Esophagus squamous epithelium (tissue), 5 donors: ENCODE results near the gene NAA60. TPM values are rescaled to one million over a fixed set of nuclear protein-coding genes. Genes with fewer than 3 reads are reported as not detected.
"Not testable (repeated sequence)": the region's sequence is repeated elsewhere in the genome, so short reads cannot be mapped to it uniquely, and the experiment has no call there.

ENCODE experiments used
- DNase-seq: peaks from one replicate; lab custom pipeline; 2025; lab: John Stamatoyannopoulos, UW
- H3K27ac ChIP-seq, 4 donors: fragments of 200-600 bp; sonication (generic); one replicate each; pipeline ENCODE4 v1.5.1; 2016 to 2019; ENCODE audit warnings: mild to moderate bottlenecking in 1 of 4
- H3K27me3 ChIP-seq, 4 donors: fragments of 200-600 bp; sonication (generic); 1 replicate in 3 of 4; 2 replicates in 1 of 4; pipeline versions ENCODE4 v1.5.1 to v1.6.0; 2017 to 2021; ENCODE audit warnings: antibody characterized with exemption in 1 of 4
- H3K36me3 ChIP-seq, 3 donors: fragments of 200-600 bp; sonication (generic); one replicate each; pipeline ENCODE4 v1.5.1; 2016 to 2019
- H3K4me1 ChIP-seq, 3 donors: fragments of 200-600 bp; sonication (generic); one replicate each; pipeline ENCODE4 v1.5.1; 2017 to 2019
- H3K4me3 ChIP-seq, 4 donors: fragments of 200-600 bp; sonication (generic); 1 replicate in 3 of 4; 2 replicates in 1 of 4; pipeline ENCODE4 v1.5.1; 2016 to 2019; ENCODE audit warnings: mild to moderate bottlenecking in 2 of 4, moderate library complexity in 1 of 4
- H3K9me3 ChIP-seq, 3 donors: fragments of 200-600 bp; sonication (generic); one replicate each; pipeline ENCODE4 v1.5.1; 2016 to 2019
- CTCF ChIP-seq, 6 experiments: fragments of 450-650 bp in 4 of 6; fragments of 200-600 bp in 2 of 6; sonication (generic) in 2 of 6; IDR thresholded peaks; one replicate each; pipeline ENCODE4 v1.5.1; 2016 to 2019; ENCODE audit warnings: antibody characterized with exemption in 6 of 6, mild to moderate bottlenecking in 4 of 6, moderate library complexity in 4 of 6
- POLR2A ChIP-seq, 4 donors: fragments of 450-650 bp; IDR thresholded peaks; one replicate each; pipeline ENCODE4 v1.6.1; 2017; ENCODE audit warnings: antibody characterized with exemption in 4 of 4, mild to moderate bottlenecking in 4 of 4, moderate library complexity in 3 of 4
- WGBS, 2 donors: methylation state at CpG; one replicate each; pipeline ENCODE4 v1.1.5; 2018; 5-methylcytosine and 5-hydroxymethylcytosine counted together
- intact Hi-C: fragments of 100-400 bp; cut with DNase I; formaldehyde crosslinking; loops from one replicate; pipeline ENCODE4 v1.15.0; 2022
- total RNA-seq, 4 donors: library from RNA; depleted of rRNA; stranded (reverse); fragments of >200 nt; gene quantifications; one replicate each; pipeline ENCODE4 v1.1.0, GENCODE V29; 2016
- donor health status: DM: yes; HTN: yes; CAD: no.

Gene NAA60
- total RNA-seq, 4 donors from 2014 or later: 21.0 to 31.6 (median 23.7) TPM

- Histone ChIP-seq H3K9me3 (no peaks in the 10 kb centered on the region), H3K4me1 (peaks cover 0 to 8% (median 0%) of the 10 kb centered on the region in 3 donors), H3K36me3 (peaks cover 0 to 63% (median 4%) of the 10 kb centered on the region in 3 donors), H3K27me3 (no peaks in the 10 kb centered on the region), H3K27ac (no peak overlapping the region), H3K4me3 (no peak overlapping the region)
- intact Hi-C loops: no loop called here
- WGBS, 2 donors: 83 to 90% methylated on average over 6 to 11 of the region's 16 CpGs
- DNase-seq: no peak
- TF ChIP-seq CTCF (IDR thresholded peaks at IDR 0.05) (no peak), POLR2A (IDR thresholded peaks at IDR 0.05) (no peak)
These were observed 30.8 kb downstream of the NAA60 start for GRCh38 chr16:3474136-3474779.

GRCh38 chr16:3474870-3475269 lies 31.4 kb downstream of the NAA60 start:
- intact Hi-C loops, DNase-seq, H3K27me3 ChIP-seq, H3K9me3 ChIP-seq, H3K27ac ChIP-seq, H3K4me3 ChIP-seq, H3K4me1 ChIP-seq: not testable (repeated sequence)
- peaks cover 0 to 63% (median 11%) of the 10 kb centered on the region in 3 donors for H3K36me3 ChIP-seq
- 92% methylated on average over 3 to 5 of the region's 7 CpGs for WGBS, 2 donors

- Histone ChIP-seq H3K9me3 (no peaks in the 10 kb centered on the region), H3K4me1 (no peaks in the 10 kb centered on the region), H3K27ac (no peak overlapping the region), H3K36me3 (peaks cover 0 to 63% (median 12%) of the 10 kb centered on the region in 3 donors), H3K4me3 (no peak overlapping the region), H3K27me3 (no peaks in the 10 kb centered on the region)
- 86 to 88% methylated on average over 1 to 3 of the region's 29 CpGs for WGBS, 2 donors
- no peak for TF ChIP-seq CTCF (IDR thresholded peaks at IDR 0.05)
- TF ChIP-seq POLR2A (IDR thresholded peaks at IDR 0.05): no peak
- intact Hi-C loops: no loop called here
- no peak for DNase-seq
These were observed 32.3 kb downstream of the NAA60 start for GRCh38 chr16:3475604-3476375.

GRCh38 chr16:3476409-3476808 lies 32.9 kb downstream of the NAA60 start:
- no peak overlapping the region for H3K27ac ChIP-seq
- WGBS, 2 donors: 83 to 92% methylated on average over 2 to 3 of the region's 3 CpGs

More at GRCh38 chr16:3476409-3476808, 32.9 kb downstream of the NAA60 start:
- DNase-seq: no peak
- intact Hi-C loops: no loop called here
- Histone ChIP-seq H3K9me3 (no peaks in the 10 kb centered on the region), H3K27me3 (no peaks in the 10 kb centered on the region), H3K4me1 (no peaks in the 10 kb centered on the region), H3K4me3 (no peak overlapping the region), H3K36me3 (peaks cover 4 to 68% (median 12%) of the 10 kb centered on the region in 3 donors)
- TF ChIP-seq POLR2A (IDR thresholded peaks at IDR 0.05) (no peak), CTCF (IDR thresholded peaks at IDR 0.05) (no peak)
